ENCODE measurements around the gene TRIM29.
"Not testable (repeated sequence)": the region's sequence is repeated elsewhere in the genome, so short reads cannot be mapped to it uniquely, and the experiment has no call there.

Gene TRIM29, protein sequence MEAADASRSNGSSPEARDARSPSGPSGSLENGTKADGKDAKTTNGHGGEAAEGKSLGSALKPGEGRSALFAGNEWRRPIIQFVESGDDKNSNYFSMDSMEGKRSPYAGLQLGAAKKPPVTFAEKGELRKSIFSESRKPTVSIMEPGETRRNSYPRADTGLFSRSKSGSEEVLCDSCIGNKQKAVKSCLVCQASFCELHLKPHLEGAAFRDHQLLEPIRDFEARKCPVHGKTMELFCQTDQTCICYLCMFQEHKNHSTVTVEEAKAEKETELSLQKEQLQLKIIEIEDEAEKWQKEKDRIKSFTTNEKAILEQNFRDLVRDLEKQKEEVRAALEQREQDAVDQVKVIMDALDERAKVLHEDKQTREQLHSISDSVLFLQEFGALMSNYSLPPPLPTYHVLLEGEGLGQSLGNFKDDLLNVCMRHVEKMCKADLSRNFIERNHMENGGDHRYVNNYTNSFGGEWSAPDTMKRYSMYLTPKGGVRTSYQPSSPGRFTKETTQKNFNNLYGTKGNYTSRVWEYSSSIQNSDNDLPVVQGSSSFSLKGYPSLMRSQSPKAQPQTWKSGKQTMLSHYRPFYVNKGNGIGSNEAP

GRCh38 chr11:120137611-120138521 is at the start of gene TRIM29:
TSS of gene TRIM29 (minus strand) at chr11:120138113. CDS start at chr11:120138031, 82 bp downstream.
- DNase-seq, result no peak

GRCh38 chr11:120186774-120187591 is 49.1 kb upstream of the TRIM29 start:
- DNase-seq, result no peak

- DNase-seq, result no peak
Measured at GRCh38 chr11:120186456-120186773, 48.5 kb upstream of the TRIM29 start.

GRCh38 chr11:120185706-120186455 is 48.0 kb upstream of the TRIM29 start:
- peak in 1 of 2 experiments; percentile 13 for DNase-seq

DNA sequence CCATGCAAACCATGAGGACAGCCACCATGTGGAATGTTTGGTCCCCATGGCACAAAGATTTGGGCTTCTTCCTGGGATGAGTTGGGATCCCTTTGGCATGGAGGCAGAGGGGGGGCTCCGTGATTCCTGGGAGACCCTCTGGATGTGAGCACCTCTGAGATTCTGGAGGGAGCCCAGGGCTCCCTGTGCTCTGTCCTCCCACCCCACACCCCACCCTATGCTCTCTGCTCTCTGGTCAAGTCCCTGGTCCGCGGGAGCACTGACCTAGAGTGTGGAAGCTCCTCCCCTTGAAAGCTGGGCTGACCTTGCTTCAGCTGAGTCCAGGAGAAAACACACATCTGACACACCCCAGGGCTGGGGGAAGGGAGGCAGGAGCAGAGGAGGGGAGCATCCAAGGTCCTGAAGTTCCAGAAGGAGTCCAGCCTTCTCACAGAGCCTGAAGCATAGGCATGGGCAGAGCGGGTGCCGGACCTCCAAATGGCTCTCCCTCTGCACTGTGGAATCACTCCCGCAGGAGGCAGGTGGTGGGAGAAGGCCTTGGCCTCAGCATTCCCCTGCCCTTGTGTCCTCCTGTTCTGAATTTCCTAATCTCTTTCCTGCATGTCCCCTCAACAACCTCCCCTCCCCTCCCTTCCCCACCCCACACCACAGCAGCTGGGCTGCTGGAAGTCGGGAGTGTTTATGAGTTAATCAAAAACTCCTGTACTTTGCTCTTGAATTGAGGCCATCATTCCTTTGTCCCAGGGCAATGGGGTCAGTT is 47.2 kb upstream of the TRIM29 start:
- DNase-seq, result no peak

DNA sequence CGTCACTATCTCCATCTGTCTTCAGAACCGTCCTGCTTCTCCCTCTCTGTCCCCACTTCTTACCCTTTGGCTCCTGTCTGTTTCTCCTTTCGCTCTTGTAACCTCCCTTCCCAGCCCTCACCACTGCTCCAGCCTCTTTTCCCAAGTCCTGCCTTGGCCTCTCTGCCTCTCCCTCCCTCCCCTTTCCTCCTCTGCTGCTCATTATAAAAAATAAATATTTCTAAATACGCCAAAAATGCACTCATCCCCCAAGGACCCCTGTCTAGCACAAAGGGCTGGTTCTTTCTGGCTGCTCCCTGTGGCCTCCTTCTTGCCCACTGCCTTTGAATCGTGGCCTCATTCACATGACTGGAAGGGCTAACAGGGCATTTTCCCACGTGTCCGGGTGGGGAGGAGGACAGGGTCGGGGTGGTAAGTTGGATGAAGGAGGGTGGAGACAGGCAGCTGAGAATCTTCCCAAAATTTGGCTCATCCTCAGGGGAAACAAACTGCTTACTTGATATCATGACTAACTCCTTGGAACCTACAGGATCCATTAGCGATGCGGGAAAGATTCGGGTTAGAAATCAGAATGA is 46.5 kb upstream of the TRIM29 start:
- no peak for DNase-seq

- DNase-seq, result no peak
Measured at GRCh38 chr11:120183701-120184141, 45.8 kb upstream of the TRIM29 start.

DNA sequence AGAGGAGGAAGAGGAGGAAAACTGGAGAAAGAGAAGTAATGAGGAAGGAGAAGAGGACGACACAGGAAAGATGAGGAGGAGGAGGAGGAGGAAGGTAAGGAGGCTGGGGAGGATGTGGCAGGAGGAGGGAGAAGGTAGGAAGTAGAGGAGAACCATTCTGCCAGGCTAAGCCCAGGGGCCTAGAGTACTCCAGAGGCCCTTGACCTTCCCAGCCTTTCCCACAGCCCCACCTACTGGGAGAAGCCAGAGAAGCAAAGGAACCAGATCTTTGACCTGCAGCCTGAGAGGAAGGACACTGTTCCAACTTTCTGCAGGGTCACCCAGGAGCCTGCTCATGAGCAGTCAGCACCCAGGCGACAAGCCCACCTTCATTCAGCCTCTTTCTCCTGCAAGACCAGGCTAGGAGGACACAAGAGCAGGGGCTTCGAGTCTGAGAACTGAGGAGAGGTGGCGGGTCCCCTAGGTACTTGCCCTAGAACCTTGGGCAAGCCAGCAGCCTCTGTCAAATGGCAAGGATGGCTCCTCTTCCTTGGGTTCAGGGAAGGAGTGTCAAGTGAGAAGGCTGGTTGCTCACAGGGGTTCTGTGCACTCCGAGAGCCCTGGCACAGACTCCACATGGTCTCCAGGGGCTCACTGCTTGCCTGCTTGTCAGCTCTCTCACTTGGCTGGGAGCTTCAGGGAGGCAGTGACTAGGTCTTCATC is 45.0 kb upstream of the TRIM29 start:
- DNase-seq, result peak in 1 of 2 experiments; percentile 16

DNA sequence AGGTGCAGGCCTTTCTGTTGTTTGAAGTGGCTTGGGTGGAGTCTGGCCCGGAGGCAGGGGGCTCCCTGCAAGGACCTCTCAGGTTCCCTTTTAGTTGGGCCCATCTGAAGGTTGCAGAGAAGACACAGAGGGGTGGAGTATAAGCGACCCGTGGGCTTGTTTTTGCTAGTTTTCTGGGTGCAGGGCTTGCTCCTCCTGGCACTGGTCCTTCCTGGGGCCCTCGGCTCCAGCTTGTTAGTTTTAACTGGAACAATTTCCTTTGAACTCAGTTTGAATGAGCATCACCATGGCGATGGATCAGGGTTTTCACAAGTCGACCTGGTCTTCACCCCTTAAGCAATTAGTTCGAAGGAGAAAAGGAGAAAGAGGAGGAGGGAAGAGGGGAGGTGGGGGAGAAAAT is 44.5 kb upstream of the TRIM29 start:
- DNase-seq, result no peak

DNA sequence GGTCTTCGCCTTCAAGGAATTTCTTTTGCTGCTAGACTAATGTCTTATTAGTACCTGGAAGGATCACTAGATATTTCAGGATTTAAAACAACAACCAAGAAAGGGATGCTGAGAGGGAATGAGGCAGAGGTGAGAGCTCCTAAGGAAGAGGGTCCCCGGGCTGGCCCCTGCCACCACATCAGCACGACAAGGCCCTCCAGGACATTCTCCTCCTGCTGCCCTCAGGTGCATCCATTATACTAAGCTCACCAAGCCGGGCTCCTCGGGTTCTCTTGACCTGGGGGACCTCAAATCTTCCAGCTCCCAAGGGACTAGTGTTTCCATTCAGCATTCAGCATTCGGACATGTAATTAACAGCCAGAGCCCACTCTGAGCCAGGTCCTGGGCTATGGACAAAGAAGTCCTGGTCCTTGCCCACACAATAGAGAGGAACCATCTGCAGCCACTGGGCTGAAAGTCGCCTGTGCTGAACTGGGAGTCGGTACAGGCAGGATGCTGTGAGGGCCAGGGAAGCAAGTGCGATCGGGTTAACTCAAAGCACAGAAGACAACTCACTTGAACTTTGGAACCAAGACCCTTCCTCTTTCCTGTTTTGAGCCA is 43.6 kb upstream of the TRIM29 start:
- DNase-seq, result no peak

DNA sequence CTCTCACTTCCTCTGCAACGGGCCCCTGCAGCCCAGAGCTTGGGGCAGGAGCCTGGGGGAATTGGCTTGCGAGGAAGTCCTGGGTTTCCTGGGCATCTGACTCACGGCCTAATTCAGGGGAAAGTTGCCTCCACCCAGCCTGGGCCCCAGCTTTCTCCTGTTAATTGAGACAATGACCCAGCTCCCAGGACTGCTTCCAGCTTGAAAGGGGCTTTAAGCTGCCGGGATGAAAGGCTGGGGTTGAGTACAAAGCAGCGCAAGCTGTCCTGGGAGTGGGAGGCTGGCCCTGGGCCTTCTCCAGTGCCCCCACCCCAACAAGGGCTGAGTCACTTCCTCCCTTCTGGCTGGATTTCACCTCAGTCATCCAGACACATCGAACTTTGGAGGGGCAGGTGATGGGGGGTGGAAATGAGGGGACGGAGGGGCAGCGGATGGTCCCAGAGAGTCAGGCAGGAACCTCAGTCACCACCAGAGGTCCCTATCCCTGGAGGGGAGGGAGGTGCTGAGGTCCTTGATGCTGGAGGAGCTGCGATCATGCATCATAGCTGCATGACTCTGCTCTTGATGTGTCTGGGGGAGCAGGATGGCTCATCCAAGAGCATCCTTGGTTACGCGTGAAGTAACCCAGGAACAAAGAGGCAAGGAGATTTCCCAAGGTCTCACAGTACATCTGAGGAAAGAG is 42.8 kb upstream of the TRIM29 start:
- no peak for DNase-seq

DNA sequence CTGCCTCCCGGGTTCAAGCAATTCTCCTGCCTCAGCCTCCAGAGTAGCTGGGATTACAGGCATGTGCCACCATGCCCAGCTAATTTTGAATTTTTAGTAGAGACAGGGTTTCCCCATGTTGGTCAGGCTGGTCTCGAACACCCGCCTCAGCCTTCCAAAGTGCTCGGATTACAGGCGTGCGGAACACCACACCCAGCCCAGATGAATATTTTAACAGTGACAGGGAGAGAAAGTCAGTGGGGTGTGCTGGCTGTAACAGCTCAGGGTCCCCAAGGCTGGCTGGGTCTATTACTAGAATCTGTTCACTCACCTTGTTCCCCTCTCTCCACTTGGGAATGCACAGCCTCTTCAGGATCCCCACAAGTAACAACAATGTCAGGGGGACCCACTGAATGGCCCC is 42.1 kb upstream of the TRIM29 start:
- DNase-seq, result not testable (repeated sequence)

GRCh38 chr11:120179057-120179672 is 41.3 kb upstream of the TRIM29 start:
- no peak for DNase-seq

- no peak for DNase-seq
Measured at GRCh38 chr11:120178561-120179056, 40.7 kb upstream of the TRIM29 start.

GRCh38 chr11:120174866-120175265 is 37.0 kb upstream of the TRIM29 start:
- DNase-seq, result no peak

- no peak for DNase-seq
Measured at GRCh38 chr11:120173807-120174206, 35.9 kb upstream of the TRIM29 start.

DNA sequence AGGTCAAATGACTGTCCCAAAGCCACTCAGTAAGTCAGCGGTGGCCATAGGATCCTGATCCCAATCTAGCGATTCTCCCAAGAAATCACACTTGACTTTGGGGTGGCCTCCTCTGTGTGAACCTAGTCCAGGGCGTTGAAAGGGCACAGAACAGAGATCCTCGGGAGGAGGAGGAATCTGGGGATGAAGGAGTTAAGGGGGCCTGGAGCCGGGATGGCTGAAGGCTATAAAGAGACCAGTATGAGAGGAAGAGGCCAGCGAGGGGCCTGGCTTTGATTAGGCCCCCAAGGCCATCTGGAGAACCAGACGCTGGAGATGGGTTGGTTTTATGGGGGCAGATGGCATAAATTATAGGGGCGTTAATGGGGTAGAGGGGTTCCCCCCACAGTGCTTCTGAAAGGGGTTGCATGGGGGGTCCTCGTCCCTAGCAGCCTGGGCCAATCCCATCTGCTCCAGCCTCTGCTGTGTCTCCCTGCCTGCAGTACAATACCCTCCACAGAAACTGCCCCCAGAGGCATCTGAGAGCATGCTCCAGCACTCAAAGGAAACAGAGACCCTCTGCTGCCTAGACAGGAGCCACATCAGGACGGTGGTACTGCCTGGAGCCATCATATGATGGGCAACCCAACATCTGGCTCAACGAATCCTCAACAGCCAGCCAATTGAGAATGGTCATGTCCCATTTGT is 35.2 kb upstream of the TRIM29 start:
- peak in 1 of 2 experiments; percentile 13 for DNase-seq

Measured in NCI-H524 (cell line).